Kidney (tissue), 14 donors: ENCODE measurements around the gene CACNB4. TPM values are rescaled to one million over a fixed set of nuclear protein-coding genes. Genes with fewer than 3 reads are reported as not detected.

ENCODE experiments used
- DNase-seq, 5 donors: peaks; one replicate each; pipeline ENCODE4 v3.0.0-alpha.2; 2013 to 2020
- FAIRE-seq: peaks from 2 replicates; lab custom pipeline; 2012; peaks lifted over from hg19 to GRCh38; lab: Jason Lieb, UNC
- H3K27ac ChIP-seq, 2 donors: one replicate each; pipeline ENCODE4 v1.7.0; 2013; ENCODE audit warnings: low read depth in 2 of 2, low read length in 2 of 2, inconsistent platforms in 1 of 2
- H3K27me3 ChIP-seq: one replicate; pipeline ENCODE4 v1.7.1; 2013; ENCODE audit warnings: low read length, inconsistent platforms; ENCODE audit not compliant: control insufficient read depth, insufficient read depth
- H3K36me3 ChIP-seq, 3 donors: one replicate each; pipeline versions ENCODE4 v1.7.0 to v1.7.1; 2013; ENCODE audit warnings: low read length in 3 of 3, control low read depth in 1 of 3, inconsistent platforms in 1 of 3; ENCODE audit not compliant: insufficient read depth in 3 of 3, control insufficient read depth in 2 of 3
- H3K4me1 ChIP-seq, 3 donors: one replicate each; pipeline versions ENCODE4 v1.7.0 to v1.7.1; 2013; ENCODE audit warnings: low read length in 3 of 3, inconsistent platforms in 1 of 3, low read depth in 1 of 3; ENCODE audit not compliant: control insufficient read depth in 2 of 3, insufficient read depth in 2 of 3
- H3K4me3 ChIP-seq, 3 donors: one replicate each; pipeline versions ENCODE4 v1.7.0 to v1.8.1; 2013; ENCODE audit warnings: low read length in 3 of 3, control low read depth in 1 of 3, inconsistent platforms in 1 of 3
- H3K9ac ChIP-seq, 3 donors: one replicate each; pipeline versions ENCODE4 v1.7.0 to v1.7.1; 2013; ENCODE audit warnings: low read length in 3 of 3, control low read depth in 1 of 3, inconsistent platforms in 1 of 3
- H3K9me3 ChIP-seq, 3 donors: one replicate each; pipeline versions ENCODE4 v1.7.0 to v1.7.1; 2013; ENCODE audit warnings: low read length in 3 of 3, control low read depth in 1 of 3, inconsistent platforms in 1 of 3; ENCODE audit not compliant: control insufficient read depth in 2 of 3, insufficient read depth in 1 of 3
- intact Hi-C: fragments of 100-400 bp; cut with DNase I; formaldehyde crosslinking; loops from one replicate; pipeline ENCODE4 v1.11.1; 2022
- polyA plus RNA-seq: library from polyadenylated mRNA; stranded (reverse); fragments of 350-450 nt; fragmentation: Illumina TruSeq; extraction: RNeasy Lipid Tissue Mini Kit (QIAGEN cat#74804); gene quantifications from one replicate; pipeline ENCODE4 v1.2.3, GENCODE V29; 2014; ENCODE audit warnings: low read depth, low replicate concordance; ENCODE audit not compliant: insufficient read depth
- total RNA-seq: library from RNA; stranded (reverse); fragmentation: NEBNext Ultra II Directional; extraction: Animal tissue kit (Norgen Biotek cat#: 25700); gene quantifications from one replicate; pipeline ENCODE4 v1.2.1, GENCODE V29; 2021
- TF ChIP-seq, protein P1 (sequence below): IDR thresholded peaks from 3 replicates; pipeline ENCODE4 v1.5.1; 2012; ENCODE audit warnings: mild to moderate bottlenecking, moderate library complexity, borderline replicate concordance; ENCODE audit not compliant: insufficient read depth; ENCODE audit errors: extremely low read depth
- donor health status: control.
- donor health status: control.
- donor health status: control.
- donor health status: control.
- donor health status: control.
- donor health status: DM: yes; HTN: yes; CAD: no.
- donor health status: Normal renal cell carcinoma (clear cell type).

Gene CACNB4
- total and polyA plus RNA-seq, 2 donors from 2014 or later = 1.3 to 2.2 TPM

- H3K27ac ChIP-seq = no peak overlapping the region
- TF ChIP-seq, protein P1, sequence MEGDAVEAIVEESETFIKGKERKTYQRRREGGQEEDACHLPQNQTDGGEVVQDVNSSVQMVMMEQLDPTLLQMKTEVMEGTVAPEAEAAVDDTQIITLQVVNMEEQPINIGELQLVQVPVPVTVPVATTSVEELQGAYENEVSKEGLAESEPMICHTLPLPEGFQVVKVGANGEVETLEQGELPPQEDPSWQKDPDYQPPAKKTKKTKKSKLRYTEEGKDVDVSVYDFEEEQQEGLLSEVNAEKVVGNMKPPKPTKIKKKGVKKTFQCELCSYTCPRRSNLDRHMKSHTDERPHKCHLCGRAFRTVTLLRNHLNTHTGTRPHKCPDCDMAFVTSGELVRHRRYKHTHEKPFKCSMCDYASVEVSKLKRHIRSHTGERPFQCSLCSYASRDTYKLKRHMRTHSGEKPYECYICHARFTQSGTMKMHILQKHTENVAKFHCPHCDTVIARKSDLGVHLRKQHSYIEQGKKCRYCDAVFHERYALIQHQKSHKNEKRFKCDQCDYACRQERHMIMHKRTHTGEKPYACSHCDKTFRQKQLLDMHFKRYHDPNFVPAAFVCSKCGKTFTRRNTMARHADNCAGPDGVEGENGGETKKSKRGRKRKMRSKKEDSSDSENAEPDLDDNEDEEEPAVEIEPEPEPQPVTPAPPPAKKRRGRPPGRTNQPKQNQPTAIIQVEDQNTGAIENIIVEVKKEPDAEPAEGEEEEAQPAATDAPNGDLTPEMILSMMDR = no peak
- FAIRE-seq (peak; percentile 94), DNase-seq (no peak)
- H3K4me3 ChIP-seq = no peak overlapping the region
- H3K36me3 ChIP-seq = peaks cover 2 to 19% (median 8%) of the 10 kb centered on the region in 3 donors
- no peaks in the 10 kb centered on the region for H3K27me3 ChIP-seq
- no peaks in the 10 kb centered on the region for H3K4me1 ChIP-seq
- H3K9me3 ChIP-seq = no peaks in the 10 kb centered on the region
- intact Hi-C loops = no loop called here
- no peak overlapping the region for H3K9ac ChIP-seq
Measured at GRCh38 chr2:151803811-151804210, 295.0 kb downstream of the CACNB4 start.

DNA sequence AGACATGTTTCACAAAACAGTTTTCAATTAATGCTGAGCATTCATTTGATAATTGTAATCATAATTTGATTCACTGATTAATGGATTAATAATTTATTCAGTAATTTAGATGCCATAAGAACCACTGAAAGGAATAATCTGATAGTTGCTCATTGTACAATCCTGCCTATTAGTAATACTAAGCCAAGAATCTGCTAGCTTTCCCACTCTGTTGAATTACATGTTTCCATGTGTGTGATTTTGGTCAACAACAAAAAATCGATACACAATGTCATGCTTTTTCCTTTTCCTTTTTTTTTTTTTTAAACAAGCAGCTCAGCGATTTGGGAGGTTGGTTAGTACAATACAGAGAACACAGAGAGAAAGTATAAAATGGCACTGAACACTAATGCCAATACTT lies 296.5 kb downstream of the CACNB4 start:
- H3K27me3 ChIP-seq = no peaks in the 10 kb centered on the region
- TF ChIP-seq, protein P1 = no peak
- no peak overlapping the region for H3K9ac ChIP-seq
- DNase-seq (no peak), FAIRE-seq (no peak)
- H3K4me3 ChIP-seq = no peak overlapping the region
- H3K36me3 ChIP-seq = peaks cover 2 to 19% (median 8%) of the 10 kb centered on the region in 3 donors
- no peak overlapping the region for H3K27ac ChIP-seq
- H3K4me1 ChIP-seq = no peaks in the 10 kb centered on the region
- intact Hi-C loops = no loop called here
- H3K9me3 ChIP-seq = no peaks in the 10 kb centered on the region

DNA sequence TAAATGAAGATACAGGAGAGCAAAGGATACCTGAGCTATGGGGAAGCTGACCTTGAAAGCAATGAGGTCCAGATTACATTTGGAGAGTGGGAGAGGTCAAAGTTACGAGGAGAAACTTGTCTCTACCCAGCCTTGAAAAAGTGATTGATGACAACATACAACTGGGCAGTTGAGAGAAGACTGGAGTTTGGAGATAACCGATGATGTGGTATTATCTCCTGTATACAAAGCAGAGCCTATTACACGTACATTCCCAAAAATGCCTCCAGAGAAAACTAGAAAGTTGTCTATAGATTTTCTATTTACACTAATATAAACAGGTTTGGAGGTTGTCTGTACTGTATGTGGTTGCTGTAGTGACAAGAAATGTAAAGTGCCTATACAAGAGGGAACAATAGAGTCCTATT lies 299.0 kb downstream of the CACNB4 start:
- H3K4me1 ChIP-seq = no peaks in the 10 kb centered on the region
- no peak for FAIRE-seq
- H3K27me3 ChIP-seq = no peaks in the 10 kb centered on the region
- TF ChIP-seq, protein P1 = no peak
- no peak overlapping the region for H3K4me3 ChIP-seq
- no peak overlapping the region for H3K27ac ChIP-seq
- H3K9me3 ChIP-seq = no peaks in the 10 kb centered on the region
- H3K9ac ChIP-seq = no peak overlapping the region
- no peak for DNase-seq
- intact Hi-C loops = no loop called here
- peaks cover 0 to 6% (median 2%) of the 10 kb centered on the region in 3 donors for H3K36me3 ChIP-seq

GRCh38 chr2:151796774-151797173 lies 302.1 kb downstream of the CACNB4 start:
- intact Hi-C loops = no loop called here
- Histone ChIP-seq H3K4me3 (no peak overlapping the region), H3K27ac (no peak overlapping the region), H3K9ac (no peak overlapping the region), H3K4me1 (no peaks in the 10 kb centered on the region), H3K9me3 (no peaks in the 10 kb centered on the region), H3K27me3 (no peaks in the 10 kb centered on the region), H3K36me3 (no peaks in the 10 kb centered on the region)
- TF ChIP-seq, protein P1 = no peak
- FAIRE-seq (no peak), DNase-seq (no peak)
